Inferior parietal cortex (tissue), 1 donor: ENCODE measurements around the gene POSTN.
"Not testable (repeated sequence)": the region's sequence is repeated elsewhere in the genome, so short reads cannot be mapped to it uniquely, and the experiment has no call there.

Source experiments
- DNase-seq: peaks from one replicate; pipeline ENCODE4 v3.0.0-alpha.2; 2016; ENCODE audit errors: extremely low spot score

The POSTN gene

DNA sequence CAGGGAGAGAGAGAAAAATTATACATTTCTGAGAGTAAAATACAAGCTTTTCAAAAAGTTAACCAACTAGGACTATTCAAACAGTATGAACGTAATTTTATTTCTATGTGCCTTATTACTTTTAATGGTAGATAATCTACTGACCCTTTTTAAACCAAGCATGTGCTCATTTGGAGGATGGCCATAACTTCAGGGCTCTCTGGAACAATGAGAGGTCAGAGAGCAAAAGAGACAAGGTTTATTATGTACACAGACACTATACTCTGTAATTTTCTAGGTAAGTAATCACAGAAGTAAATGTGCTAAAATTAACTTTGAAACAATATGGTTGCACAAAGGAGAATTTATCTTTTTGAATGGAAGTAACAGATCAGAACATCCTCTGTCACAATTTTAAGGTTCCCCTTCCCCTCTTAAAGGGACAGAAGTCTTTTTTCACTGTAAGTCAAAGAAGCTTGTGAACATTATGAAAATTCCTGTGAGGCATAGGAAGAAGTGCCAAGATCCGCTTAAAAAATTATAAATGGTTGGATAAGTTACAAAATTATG, 1.0 kb downstream of the POSTN start:
- DNase-seq = no peak

DNA sequence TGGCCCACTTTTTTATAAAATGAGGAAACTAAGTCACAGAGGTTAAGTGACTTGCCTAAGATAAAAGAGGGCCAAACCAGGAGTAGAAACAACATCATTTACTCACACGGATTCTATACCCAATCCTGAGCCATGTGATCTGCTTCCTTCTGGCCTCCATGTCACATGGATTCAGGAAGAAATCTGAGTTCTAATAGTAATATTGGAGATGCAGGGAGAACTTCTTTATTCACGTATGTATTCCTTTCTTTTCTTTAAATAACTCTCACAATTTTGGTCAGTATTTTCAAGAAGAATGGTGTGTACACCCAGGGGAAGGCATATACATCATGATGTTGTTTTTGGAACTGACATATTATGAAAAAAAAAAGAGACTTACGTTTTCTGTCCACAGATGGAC, 1.8 kb downstream of the POSTN start:
- DNase-seq = no peak

DNA sequence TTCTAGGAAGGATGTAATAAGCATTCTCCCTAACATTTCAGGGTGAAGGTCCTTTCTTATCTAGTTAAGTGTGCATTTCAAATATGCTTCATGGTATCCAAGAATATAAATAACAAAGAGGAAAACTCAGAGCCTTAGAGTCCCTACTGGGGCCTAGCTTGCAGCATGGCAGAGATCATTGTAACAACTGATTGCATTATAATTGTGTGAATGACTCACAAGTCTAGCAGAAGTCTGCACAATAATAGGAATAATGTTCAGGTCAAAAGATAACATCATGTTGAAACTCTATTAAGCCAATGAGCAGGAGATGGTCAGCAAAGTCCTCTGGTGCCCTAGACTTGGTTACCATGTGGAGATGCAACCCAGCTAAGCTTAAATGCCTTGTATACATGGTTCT, 3.4 kb downstream of the POSTN start:
- DNase-seq = no peak

DNA sequence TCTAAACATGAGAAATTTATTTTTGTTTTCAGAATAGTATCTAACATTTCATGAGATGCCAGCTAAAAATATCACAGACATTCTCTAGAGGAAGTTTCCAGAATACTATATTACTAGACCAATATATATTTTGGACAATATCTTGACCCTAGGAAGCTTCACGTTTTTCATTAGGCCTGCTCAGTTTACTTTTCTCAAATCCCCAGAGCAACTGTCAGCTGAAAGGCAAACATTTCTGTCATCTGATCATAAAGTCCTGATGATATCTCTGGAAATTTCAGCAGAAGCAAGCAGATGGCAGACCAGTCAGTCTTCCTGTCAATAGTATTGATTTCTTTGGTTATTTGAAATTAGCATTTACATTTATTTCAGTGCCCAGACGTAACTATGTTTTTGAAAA, 4.0 kb downstream of the POSTN start:
- DNase-seq = no peak

DNA sequence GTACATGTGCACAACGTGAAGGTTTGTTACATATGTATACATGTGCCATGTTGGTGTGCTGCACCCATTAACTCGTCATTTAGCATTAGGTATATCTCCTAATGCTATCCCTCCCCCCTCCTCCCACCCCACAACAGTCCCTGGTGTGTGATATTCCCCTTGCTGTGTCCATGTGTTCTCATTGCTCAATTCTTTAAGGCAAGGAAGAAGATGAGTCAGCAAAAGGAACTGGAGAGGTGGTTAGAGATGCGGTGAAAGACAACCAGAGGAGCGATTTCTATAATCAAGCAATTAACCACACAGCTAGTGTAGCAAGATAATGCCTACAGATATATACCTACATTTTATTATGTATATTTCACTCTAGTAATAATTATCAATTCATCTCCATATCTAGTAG, 9.2 kb downstream of the POSTN start:
- DNase-seq = not testable (repeated sequence)

DNA sequence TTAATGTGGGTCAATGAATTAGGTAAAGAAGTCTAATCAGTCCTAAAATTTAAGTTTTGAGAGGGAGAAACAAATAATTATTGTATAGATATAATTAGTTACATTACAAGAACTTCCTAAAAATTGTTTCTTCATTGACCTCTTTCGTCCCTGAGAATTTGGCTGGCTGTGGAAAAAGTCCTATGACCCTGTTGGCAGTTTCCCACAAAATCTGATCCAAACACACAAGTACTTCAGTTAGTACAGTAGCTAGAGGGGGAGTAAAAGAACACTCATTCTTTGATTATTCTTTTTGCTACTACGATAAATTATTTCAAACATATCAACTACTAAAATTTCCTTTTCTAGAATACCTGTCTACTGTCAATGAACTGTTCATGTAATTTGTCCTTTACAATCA, 11.3 kb downstream of the POSTN start:
- no peak for DNase-seq

DNA sequence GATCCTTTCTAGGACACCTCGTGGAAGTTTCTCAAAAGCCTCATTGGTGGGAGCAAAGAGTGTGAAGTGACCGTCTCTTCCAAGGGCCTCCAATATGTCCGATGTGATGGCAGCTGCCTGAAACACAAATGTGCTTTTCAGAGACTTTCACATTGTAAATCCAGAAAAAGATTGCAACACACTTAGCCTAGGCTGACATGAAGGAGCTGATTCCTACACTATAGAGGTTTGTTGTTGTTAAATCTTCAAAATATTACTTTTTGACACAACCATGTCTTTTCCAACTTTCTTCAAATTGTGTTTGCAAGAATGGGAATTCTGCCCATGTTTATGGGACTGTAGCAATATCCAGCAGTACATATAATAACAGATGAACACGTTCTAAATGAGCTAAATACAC, 12.4 kb downstream of the POSTN start:
- no peak for DNase-seq

DNA sequence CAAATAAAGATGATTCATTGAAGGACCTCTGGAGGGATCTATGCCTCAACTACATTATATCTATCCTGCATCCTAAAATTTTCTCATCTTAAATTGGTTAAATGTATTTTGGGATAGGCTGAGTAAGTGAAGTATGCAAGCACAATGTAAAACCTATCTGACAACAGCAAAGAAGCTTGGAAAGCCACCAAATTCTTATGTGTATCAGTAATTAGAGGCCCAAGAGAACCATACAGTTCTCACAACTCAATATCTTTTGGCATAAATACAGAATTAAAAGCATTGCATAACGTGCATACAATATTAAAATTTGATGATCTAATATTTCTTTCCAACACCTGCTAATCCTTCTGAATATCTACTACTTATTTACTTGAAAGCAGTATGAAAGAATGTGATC, 13.0 kb downstream of the POSTN start:
- DNase-seq = no peak

DNA sequence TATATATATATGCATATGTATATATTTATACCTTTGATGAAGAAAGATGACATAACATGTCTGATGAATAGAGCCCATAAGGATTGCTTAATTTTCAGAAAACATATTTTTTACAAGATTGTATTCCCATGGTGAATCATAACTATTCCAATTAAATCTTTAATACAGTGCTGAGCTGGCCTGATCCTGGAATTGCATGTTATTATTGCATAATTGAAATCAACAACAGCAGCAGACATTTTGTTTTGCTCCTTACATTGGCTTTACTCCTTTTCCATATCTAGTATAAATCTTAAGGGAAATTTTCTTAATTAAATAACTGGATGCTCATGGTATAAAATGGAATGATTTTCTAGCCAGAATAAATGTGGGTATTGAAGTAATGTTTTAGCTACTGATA, 22.0 kb downstream of the POSTN start:
- no peak for DNase-seq

DNA sequence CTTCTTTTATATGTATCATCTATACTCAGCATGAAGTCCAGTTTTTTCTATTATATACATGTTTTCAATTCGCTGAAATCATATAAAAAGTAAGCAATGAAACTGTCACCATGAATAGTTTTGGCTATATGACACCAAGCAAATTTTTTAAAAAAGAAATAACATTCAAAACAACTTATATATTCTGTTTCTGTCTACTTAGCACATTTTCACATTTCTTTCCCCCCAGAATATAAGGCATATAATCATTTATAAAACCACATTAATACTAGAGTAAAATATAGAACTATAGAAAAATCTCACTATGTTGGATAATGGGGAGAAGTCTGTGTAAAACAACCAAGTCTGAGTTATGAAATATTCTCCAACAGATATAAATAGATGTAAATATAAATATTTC, 33.1 kb downstream of the POSTN start:
- DNase-seq = no peak

DNA sequence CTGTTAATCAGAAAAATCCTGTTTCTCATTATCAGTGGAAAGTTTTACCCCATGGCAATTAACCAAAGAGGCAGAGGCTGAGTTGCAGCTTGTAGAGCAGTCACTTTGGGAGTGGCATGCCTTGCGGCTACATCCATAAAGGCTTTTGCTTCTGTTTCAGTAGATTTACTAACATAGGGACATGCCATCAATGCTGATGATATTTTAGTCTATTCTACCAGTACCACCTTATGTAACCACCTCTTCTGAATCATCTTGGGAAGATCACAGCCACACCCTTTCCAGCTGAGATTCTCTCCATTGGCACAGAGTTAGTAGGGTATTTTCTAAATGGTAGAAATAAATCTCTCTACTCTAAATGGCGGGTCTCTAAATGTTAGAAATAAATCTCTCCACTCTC, 37.5 kb downstream of the POSTN start:
- DNase-seq = no peak

DNA sequence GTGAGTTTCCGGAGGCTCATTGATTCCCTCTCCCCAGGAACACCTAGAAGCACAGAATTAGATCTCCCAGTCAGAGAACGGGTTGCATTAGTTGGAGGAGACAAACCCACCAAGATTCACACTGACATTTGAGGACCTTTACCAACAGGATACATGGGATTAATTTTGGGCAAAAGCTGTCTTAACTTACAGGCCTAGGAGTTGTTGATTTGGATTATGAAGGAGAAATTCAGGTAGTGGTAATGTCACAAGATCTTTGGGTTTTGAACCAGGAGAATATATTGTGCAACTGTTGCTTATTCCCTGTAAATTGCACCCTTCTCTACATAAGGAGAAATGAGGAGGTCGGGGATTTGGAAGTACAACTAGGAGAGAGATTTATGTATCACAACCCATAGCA, 38.0 kb downstream of the POSTN start:
- no peak for DNase-seq

DNA sequence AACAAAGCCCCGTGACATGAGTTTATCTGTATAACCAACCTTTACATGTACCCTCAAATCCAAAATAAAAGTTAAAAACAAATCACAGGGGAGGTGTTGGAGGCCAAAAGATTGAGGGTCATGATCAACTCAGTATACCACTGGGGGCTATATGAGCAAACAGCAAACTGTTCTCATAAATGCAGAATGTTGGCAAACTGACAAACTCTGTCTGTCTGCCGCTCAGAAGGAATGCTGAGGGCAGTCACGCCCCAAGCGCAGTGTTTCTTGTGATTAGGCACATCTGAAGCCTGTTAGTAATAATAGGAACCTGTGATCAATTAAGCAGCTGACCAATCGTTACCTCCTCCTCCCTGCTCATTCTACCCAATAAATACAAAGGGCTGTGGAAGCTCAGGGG, 39.8 kb downstream of the POSTN start:
- DNase-seq = not testable (repeated sequence)

DNA sequence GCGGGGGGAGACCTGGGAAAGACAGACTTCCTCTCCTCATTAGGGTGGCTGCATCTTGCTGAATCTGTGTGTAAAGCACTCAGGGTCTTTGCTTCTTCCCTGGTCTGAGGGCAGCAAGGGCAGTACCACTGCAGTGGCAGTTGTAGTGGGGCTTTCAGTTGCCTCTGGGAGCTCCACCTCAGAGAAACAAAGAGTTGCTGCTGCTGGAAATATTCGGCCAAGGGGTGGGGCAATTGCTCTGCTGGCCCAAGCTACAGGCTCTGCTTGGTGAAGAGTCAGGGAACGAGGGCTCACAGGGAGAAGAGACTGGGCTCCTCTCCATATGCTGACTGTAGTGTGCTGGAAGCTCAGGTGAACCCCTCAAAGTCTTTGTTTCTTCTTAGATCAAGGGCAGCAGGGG, 52.5 kb downstream of the POSTN start:
- DNase-seq = no peak

DNA sequence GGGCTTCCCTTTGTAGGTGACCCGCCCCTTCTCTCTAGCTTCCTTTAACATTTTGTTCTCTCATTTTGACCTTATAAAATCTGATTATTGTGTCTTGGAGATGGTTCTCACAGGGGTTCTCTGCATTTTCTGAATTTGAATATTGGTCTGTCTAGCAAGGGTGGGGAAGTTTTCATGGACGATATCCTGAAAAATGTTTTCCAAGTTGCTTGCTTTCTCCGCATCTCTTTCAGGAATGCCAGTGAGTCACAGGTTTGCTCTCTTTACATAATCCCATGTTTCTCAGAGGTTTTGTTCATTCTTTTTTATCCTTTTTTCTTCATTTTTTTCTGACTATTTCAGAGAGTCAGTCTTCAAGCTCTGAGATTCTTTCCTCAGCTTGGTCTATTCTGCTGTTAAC, 53.6 kb downstream of the POSTN start:
- no peak for DNase-seq

DNA sequence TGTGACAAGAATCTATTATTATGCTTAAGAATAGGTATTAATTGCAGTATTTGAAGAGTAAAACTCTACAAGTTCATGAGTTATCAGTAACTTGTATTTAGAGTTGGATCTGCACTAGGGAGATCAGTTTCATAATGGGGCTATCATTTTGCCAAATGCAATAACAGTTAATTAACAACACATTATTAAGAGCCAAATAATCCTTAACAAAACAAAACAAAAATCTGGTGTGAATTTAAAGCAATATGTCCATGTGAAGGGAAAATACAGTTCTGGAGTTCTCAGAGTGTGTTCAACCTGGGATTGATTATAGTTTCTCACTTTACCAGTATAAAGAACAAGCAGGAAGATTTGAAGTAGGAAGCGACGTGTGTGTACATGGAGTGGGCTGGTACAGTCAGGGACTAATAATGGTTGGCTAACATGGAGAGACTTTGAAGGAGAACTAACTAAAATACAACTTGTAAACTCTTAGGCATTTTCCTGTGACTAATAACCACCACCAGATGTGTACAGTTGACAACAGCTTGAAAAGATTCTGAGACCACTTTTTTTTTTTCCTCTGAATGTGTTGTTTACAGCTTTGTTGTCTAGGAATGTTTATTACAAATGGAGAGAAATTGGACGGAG, 58.5 kb downstream of the POSTN start:
- DNase-seq = no peak

DNA sequence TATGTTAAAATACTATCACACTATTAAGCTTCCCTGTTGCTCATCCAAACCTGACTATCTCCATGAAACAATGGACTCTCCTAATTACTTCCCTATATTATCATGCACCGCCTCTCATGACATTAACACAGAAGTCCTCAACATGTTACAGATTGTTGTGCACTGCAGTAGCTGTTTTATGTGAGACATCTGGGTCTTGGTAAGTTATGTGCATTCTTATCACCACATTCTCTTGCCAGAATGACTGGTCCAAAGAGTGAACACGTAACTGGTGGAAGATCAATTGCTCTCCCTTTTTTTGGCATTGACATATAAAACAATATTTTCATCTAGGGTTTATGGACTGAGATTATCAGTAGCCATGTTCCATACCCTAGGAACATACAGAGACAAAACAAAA, 59.4 kb downstream of the POSTN start:
- no peak for DNase-seq

DNA sequence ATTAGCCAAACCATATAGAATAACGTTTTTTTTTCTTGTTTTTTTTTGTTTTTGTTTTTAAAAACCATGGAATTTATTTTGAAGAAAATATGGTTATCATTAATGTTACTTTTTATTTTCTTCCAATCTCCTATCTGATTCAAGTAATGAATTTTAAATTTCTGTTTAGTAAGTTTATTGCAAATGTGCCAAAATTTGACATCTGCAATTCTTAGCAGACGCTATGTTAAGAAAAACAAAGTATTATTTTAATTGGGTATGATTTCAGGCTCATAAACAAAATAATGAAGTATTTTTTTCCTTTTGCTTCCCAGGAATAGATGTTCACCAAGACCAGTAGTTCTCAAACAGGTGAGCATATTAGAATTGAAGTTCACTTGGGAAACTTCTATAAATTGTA, 63.1 kb downstream of the POSTN start:
- DNase-seq = no peak

DNA sequence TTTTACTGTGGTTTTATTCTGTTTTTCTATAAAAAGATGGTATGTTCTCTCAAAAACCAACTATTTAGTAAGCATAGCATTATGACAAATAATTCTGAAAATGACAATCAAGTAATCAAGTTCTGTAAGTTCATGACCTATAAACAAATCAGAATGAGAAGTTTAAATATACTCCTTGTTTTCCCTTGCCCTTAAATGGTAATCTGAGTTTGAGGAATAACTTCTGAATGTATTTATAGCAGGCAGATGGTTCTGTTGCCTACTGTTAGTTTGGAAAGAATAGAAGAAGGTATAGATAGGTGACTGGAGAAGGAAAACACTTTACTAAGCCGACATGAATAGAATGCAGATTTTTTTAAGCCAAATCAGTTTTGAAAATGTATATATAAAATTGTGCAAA, 63.9 kb downstream of the POSTN start:
- no peak for DNase-seq

DNA sequence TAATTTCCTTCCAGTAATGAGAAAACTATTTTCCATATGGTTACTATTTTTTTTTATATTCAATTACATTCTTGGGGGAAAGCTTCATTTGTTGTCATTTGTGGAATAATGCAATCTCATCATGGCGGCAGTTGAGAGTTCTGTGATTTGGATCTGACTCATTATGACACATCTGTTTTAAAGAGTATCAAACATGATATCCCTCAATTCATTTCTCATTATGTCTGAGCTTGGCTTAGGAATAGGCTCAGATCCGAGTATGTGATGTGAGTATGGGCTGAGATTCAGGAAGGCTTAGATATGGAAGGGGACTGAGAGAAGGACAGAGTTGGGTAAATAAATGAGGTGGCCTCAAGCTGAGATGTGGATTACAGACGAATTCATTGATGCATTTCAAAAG, 64.4 kb downstream of the POSTN start:
- DNase-seq = no peak

DNA sequence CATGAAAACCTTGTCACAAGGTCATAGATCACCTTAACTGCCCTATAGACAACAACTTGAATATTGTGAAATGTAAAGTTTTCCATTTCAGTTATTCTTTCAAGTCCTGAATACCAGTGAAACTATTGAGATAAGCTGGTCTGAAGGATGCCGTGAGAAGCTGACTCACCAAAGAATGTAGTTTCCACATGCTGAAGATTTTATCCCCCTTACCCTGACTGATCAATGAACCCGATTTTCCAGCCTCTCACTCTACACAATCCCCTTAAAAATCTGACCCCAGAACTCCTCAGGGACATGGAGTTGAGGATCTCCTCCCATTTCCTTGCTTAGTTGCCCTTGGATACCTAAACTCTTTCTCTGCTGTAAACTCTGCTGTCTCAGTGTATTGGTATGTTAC, 67.5 kb downstream of the POSTN start:
- DNase-seq = no peak

DNA sequence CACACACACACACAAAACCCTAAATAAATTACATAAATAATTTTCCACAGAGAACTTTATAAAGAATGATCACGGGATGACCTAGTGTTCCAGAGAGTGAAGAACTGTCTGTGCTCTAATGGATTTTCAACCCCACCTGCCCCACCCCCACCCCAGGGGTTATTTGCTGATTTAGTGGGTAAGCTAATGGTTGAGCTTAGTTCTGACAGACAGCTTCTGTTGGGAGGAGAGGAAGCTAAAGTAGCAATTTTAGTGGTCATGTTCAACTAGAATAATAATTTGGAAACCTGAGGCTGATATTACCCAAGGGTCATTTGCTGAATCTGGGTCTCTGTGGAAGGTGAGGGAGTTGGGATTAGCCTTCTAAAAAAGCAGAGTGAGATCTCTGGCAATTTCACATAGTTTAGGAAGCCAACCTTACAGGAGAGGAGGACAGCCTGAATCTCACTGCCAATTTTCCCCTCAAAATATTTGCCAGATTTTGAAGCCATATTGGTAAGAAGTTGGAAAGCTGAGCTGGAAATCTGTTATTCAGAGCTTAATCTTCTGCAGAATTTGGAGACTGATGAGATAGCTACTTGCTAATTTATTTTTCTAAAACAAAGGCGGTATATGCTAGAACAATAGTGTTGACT, 68.7 kb downstream of the POSTN start:
- DNase-seq = no peak

DNA sequence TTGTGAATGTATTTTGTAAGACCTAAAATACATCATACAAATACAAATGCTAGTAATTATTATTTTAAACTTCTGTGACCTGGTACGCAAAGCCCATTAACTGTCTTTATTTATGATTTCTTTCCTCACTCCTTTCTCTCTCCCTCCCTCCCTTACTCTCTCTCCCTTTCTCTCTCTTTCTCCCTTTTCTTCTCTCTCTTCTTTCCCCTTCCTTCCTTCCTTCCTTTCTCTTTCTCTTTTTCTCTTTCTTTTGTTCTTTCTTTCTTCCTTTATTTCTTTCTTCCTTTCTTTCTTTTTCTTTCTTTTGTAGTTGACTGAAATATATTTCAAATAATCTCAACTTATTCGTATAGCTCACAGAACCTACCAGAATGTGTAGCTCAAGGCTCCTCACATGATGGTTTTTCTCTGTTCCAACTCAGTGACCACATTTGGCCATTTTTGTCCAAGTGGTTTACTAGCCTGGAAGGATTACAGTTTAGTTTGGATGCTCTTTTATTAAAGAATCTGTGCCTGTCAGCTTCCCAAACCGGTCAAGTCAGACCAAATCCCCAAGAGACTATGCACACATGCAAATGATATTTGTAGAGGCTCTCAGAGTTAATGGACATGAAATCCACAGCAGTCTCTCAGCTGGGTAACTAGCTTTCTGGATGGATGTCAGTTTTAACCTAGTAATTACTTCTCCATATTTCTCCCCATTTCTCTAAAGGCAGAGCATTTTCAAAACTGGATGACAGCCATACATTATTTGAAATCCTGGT, 71.7 kb downstream of the POSTN start:
- DNase-seq = no peak
